ENCODE results near the gene FLNA. TPM values are rescaled to one million over a fixed set of nuclear protein-coding genes. Genes with fewer than 3 reads are reported as not detected.
A peak's percentile ranks its signal among the peaks of the same experiment; 100 is the strongest.
"Not testable (repeated sequence)": the region's sequence is repeated elsewhere in the genome, so short reads cannot be mapped to it uniquely, and the experiment has no call there.

The FLNA gene
- total RNA-seq, 1 donor from 2014 or later = 1,080 TPM

DNA sequence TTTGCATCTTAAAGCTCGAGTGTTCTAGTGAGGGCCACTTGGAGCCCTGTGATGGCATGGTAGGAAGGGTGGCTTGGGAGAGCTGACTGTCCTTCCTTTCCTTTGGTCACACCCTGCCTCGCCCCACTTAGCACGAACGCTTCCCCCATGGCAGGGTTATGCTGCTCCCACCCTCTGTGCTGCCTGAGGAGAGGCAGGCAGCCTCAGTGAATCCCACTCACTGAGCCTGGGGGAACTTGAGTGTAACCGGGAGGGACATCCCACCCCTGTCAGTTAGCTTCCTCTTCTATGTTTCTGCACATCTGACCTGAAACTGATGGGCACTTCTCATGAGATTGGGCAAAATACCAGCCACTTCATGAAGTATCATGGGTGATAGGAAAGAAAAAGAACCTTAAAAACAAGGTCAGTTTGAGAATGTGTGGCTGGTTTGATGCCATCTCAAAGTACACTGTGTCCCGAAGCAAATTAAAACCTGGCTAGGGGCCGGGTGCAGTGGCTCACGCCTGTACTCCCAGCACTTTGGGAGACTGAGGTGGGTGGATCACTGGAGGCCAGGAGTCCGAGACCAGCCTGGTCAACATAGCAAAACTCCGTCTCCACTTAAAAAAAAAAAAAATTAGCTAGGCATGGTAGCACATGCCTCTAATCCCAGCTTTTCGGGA is 68.8 kb downstream of the FLNA start:
- no peak for DNase-seq
- Histone ChIP-seq H3K4me3 (no peak overlapping the region), H3K36me3 (no peaks in the 10 kb centered on the region), H3K4me1 (no peaks in the 10 kb centered on the region), H3K27me3 (ENCODE audit: low read depth) (no peaks in the 10 kb centered on the region), H3K27ac (no peak overlapping the region), H3K9me3 (no peaks in the 10 kb centered on the region)
- ATAC-seq = no peak
- intact Hi-C loops (cut with DNase I) = no loop called here
- TF ChIP-seq, protein P1, sequence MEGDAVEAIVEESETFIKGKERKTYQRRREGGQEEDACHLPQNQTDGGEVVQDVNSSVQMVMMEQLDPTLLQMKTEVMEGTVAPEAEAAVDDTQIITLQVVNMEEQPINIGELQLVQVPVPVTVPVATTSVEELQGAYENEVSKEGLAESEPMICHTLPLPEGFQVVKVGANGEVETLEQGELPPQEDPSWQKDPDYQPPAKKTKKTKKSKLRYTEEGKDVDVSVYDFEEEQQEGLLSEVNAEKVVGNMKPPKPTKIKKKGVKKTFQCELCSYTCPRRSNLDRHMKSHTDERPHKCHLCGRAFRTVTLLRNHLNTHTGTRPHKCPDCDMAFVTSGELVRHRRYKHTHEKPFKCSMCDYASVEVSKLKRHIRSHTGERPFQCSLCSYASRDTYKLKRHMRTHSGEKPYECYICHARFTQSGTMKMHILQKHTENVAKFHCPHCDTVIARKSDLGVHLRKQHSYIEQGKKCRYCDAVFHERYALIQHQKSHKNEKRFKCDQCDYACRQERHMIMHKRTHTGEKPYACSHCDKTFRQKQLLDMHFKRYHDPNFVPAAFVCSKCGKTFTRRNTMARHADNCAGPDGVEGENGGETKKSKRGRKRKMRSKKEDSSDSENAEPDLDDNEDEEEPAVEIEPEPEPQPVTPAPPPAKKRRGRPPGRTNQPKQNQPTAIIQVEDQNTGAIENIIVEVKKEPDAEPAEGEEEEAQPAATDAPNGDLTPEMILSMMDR (IDR thresholded peaks at IDR 0.05) = no peak

DNA sequence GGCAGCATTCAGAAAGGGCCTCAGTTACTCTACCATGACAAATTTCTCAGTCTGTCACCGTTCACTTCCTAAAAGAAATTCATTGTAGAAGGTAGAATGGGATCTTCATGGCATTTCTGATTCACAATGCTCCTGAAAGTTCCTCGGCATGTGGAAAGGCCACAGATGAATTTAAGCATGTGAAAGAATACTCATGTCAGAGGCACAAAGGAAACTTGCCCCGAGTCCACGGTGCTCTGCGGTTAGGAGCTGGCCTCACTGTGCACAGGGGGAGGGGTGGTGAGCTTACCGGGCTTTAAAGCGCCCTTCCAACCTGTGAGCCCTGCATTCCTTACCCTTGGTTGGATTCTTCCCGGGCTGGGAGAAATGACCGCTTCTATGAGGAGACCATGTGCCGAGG is 69.6 kb downstream of the FLNA start:
- TF ChIP-seq, protein P1 (IDR thresholded peaks at IDR 0.05) = no peak
- no peaks in the 10 kb centered on the region for H3K36me3 ChIP-seq
- no peak for DNase-seq

DNA sequence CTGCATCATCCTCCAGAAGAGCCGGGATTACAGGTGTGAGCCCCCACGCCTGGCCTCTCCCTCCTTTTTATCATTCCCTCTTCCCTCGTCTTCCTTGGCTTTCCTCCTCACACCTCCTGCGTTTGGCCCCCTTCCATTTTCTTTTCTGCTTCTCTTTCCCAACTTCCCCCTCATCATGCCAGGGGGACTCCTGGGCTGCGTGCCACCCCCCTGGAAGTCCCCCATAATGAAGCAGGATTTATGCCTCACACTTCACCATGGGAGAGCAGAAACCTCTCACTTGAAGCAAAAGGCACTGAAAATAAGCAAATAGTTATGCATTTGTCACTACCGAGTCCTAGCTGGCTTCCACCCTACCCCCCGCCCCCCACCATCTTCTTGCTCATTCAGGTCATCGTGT is 71.0 kb downstream of the FLNA start:
- TF ChIP-seq, protein P1 (IDR thresholded peaks at IDR 0.05) = no peak
- no peaks in the 10 kb centered on the region for H3K4me1 ChIP-seq
- intact Hi-C loops (cut with DNase I) = no loop called here
- H3K9me3 ChIP-seq = no peaks in the 10 kb centered on the region
- no peak for ATAC-seq
- H3K4me3 ChIP-seq = no peak overlapping the region
- H3K27ac ChIP-seq = no peak overlapping the region
- no peaks in the 10 kb centered on the region for H3K27me3 ChIP-seq (ENCODE audit: low read depth)
- DNase-seq = no peak
- no peaks in the 10 kb centered on the region for H3K36me3 ChIP-seq

More for the DNA sequence above, 69.6 kb downstream of the FLNA start:
- Histone ChIP-seq H3K4me1 (no peaks in the 10 kb centered on the region), H3K4me3 (no peak overlapping the region), H3K27ac (no peak overlapping the region), H3K27me3 (ENCODE audit: low read depth) (no peaks in the 10 kb centered on the region), H3K9me3 (no peaks in the 10 kb centered on the region)
- no peak for ATAC-seq
- intact Hi-C loops (cut with DNase I) = no loop called here

GRCh38 chrX:154302998-154303397 is 71.4 kb downstream of the FLNA start:
- ATAC-seq; H3K9me3 ChIP-seq; H3K27ac ChIP-seq; H3K36me3 ChIP-seq; H3K4me1 ChIP-seq; H3K4me3 ChIP-seq; intact Hi-C loops (cut with DNase I); H3K27me3 ChIP-seq (ENCODE audit: low read depth); DNase-seq: not testable (repeated sequence)

DNA sequence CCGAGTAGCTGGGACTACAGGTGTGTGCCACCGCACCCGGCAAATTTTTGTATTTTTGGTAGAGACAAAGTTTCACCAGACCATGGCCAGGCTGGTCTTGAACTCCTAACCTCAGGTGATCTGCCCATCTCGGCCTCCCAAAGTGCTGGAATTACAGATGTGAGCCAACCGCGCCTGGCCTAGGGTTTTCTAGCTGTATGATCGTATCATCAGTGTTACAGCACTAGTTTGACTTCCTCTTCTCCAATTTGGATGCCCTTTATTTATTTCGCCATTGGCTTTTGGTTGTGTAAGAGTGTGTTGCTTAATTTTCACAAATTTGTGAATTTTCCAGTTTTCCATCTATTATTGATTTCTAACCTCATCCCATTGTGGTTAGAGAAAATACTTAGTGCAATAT is 73.6 kb downstream of the FLNA start:
- Histone ChIP-seq H3K9me3 (no peaks in the 10 kb centered on the region), H3K27me3 (ENCODE audit: low read depth) (no peaks in the 10 kb centered on the region), H3K36me3 (no peaks in the 10 kb centered on the region), H3K4me1 (no peaks in the 10 kb centered on the region), H3K27ac (no peak overlapping the region), H3K4me3 (no peak overlapping the region)
- intact Hi-C loops (cut with DNase I) = no loop called here
- DNase-seq (peak; percentile 53), ATAC-seq (no peak)
- TF ChIP-seq, protein P1 (IDR thresholded peaks at IDR 0.05) = no peak

Other genes with a start within 250 kb of the FLNA start
- not detected for gene OPN1LW, start 230.4 kb downstream of the FLNA start, total RNA-seq
- gene OPN1MW, start 192.0 kb downstream of the FLNA start, total RNA-seq = not detected
- not detected for gene OPN1MW2, start 154.9 kb downstream of the FLNA start, total RNA-seq
- not detected for gene OPN1MW3, start 117.1 kb downstream of the FLNA start, total RNA-seq
- not detected for gene TEX28, start 79.5 kb downstream of the FLNA start, total RNA-seq
- gene TKTL1, start 78.8 kb downstream of the FLNA start, total RNA-seq = not detected
- gene EMD, start 4.7 kb upstream of the FLNA start, total RNA-seq = 50.9 TPM
- 2,678 TPM for gene RPL10, start 23.7 kb upstream of the FLNA start, total RNA-seq
- 36.1 TPM for gene DNASE1L1, start 34.6 kb upstream of the FLNA start, total RNA-seq
- gene TAFAZZIN, start 36.9 kb upstream of the FLNA start, total RNA-seq = 47.8 TPM
- 235 TPM for gene ATP6AP1, start 54.0 kb upstream of the FLNA start, total RNA-seq
- 111 TPM for gene GDI1, start 62.5 kb upstream of the FLNA start, total RNA-seq
- 77.5 TPM for gene FAM50A, start 69.5 kb upstream of the FLNA start, total RNA-seq
- gene PLXNA3, start 83.6 kb upstream of the FLNA start, total RNA-seq = 49.0 TPM
- gene LAGE3, start 104.6 kb upstream of the FLNA start, total RNA-seq = 20.4 TPM
- gene UBL4A, start 112.0 kb upstream of the FLNA start, total RNA-seq = 34.0 TPM
- gene SLC10A3, start 116.0 kb upstream of the FLNA start, total RNA-seq = 20.2 TPM
- 39.7 TPM for gene FAM3A, start 141.6 kb upstream of the FLNA start, total RNA-seq
- 80.2 TPM for gene G6PD, start 172.2 kb upstream of the FLNA start, total RNA-seq
- gene IKBKG, start 173.0 kb upstream of the FLNA start, total RNA-seq = 31.4 TPM
- not detected for gene CTAG1A, start 210.5 kb upstream of the FLNA start, total RNA-seq
- gene CTAG1B, start 244.6 kb upstream of the FLNA start, total RNA-seq = not detected